Kidney glomerular epithelial cell (primary cell): ENCODE measurements around the gene CTNNA3.
A peak's percentile ranks its signal among the peaks of the same experiment; 100 is the strongest.

Experiments
- DNase-seq: peaks from one replicate; lab custom pipeline; 2025; lab: John Stamatoyannopoulos, UW

CTNNA3 gene

DNA sequence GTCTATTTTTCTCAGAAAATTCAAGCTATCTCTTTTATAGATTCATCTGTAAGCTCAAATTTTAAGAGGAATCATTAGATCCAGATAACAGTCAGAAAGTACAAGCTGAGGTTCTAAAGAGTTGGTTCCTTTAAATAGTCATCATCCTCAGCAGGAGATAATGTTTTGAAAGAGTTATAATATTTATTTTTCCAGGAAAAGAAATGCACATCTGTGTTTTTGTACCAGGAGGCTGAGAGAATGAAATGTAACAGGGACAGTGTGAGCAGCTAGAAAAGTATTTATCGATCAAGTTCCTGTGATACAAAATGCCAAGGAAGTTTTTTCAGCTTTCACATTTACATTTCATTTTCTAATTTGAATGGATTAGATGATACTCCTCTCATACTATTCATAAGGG is 890.4 kb downstream of the CTNNA3 start:
- no peak for DNase-seq

- DNase-seq: no peak
Measured at GRCh38 chr10:66804962-66805361, 891.0 kb downstream of the CTNNA3 start.

GRCh38 chr10:66803174-66803573 is 892.8 kb downstream of the CTNNA3 start:
- no peak for DNase-seq

GRCh38 chr10:66799474-66799873 is 896.5 kb downstream of the CTNNA3 start:
- no peak for DNase-seq

DNA sequence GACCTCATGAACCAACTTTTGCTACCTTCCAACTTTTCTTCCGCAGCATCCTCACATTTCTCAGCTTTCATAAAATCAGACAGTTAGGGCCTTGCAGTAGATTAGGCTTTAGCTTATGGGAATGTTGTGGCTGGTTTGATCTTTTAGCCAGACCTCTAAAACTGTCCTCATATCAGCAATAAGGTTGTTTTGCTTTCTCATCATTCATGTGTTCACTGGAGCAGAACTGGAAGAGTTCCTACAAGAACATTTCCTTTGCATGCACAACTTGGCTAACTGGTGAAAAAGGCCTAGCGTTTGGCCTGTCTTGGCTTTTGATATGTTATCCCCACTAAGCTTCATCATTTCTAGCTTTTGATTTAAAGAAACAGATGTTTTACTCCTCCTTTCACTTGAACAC is 900.1 kb downstream of the CTNNA3 start:
- DNase-seq: peak; percentile 36

DNA sequence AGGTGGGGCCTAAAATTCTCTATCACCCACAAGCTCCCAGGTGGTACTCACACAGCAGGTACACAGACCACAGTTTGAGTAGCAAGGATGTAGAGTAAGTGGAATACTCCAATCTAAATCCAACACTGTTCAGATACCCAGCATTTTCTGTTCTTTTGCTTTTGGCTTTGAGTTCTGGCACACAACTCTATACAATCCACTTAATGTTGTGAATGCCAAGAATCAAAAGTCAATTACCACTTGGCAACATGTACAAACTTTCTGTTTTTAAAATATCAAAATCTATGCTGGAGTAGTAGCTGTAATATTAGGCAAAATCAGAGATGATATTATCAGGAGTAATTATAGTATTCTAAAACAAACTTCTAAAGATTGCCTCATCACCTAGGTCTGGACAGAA is 903.6 kb downstream of the CTNNA3 start:
- DNase-seq: no peak

DNA sequence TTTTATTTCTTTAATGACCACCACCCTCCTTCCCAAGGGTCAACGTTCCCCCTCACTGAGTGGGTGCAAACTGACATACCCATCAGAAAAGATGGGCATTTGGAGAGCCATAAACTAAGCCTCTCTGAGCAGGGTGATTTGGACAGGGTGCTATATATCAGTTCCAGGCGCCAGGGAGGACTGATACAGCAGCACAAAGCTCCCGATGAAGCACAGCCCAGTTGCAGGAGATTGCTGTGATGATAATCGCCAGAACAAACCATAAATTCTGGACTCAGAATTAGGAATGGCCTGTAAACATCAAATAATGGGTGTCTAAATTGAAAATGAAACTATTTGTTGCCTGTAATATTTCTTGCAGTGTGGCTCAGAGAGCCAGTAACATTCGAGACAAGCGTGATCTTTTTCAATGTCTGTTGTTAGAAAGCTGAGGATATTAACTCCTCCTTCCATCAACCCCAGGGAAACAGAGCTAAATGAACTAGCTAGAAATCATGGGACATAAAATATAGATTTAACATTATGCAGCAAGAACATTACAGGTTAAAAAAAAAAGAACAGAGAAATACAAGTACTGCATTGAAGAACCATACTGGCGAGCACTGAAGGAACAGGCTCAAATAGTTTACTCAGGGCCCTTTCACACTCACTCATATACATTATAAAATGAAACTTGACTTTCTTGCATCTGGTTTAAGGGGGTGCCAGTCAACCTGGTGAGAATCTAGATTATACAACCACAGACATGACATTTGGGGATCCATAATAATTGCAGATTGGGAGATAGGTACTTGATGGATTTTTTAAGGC is 907.6 kb downstream of the CTNNA3 start:
- DNase-seq: no peak

DNA sequence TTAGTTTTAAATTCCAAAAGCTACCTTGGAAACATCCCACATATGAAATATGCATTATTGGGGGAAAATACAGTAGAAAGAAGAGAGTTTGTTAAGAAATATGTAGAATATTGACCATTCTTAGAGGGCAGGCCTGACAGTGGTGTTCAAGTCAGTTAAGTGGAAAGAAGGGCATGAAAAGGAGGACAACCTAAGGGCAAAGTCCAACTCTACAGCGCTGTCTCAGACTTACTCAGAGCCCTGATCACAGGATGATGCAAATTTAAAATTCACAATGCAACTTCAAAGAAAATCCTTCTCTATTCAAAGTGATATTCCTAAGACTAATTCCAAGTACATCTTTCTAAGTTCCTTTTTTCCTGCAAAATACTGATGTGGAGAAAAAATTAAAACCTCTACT is 909.3 kb downstream of the CTNNA3 start:
- DNase-seq: no peak

GRCh38 chr10:66784770-66785169 is 911.2 kb downstream of the CTNNA3 start:
- no peak for DNase-seq

DNA sequence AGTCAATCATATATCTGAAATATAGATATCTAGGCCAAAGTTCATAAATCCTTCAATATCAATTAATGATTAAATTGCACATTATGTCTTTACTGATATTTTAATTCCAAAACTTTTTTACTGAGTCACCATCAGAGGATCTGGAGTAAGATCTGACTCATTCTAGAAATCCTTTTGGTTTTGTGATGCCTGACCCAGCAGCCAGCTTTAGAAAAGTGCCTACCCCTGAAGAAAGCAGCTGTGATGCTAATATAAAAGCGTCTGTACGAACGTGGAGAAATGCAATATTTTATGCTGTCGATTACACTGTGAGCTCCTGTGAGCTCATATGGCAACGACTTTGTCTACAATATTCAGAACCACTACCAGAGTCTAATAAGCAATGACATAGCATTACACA is 912.7 kb downstream of the CTNNA3 start:
- DNase-seq: no peak

- DNase-seq: peak; percentile 33
Measured at GRCh38 chr10:66782776-66783175, 913.2 kb downstream of the CTNNA3 start.

DNA sequence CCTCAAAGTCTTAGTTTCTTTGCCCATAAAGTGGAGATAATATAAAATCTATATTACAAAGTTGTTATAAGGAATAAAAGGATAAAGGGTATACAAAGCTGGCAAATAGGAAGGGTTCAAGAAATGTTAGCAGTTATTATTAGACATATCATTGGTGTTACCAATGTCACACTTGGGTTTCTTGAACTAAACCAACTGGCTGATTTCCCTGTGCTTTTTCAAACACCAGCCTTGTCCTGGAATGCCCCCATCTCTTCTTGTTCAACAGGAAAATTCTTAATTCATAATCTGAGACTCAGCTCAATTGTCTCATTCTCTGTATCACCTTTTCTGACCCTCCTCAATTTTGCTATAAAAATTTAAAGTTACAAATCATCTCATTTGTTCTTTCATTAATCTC is 913.9 kb downstream of the CTNNA3 start:
- DNase-seq: no peak

DNA sequence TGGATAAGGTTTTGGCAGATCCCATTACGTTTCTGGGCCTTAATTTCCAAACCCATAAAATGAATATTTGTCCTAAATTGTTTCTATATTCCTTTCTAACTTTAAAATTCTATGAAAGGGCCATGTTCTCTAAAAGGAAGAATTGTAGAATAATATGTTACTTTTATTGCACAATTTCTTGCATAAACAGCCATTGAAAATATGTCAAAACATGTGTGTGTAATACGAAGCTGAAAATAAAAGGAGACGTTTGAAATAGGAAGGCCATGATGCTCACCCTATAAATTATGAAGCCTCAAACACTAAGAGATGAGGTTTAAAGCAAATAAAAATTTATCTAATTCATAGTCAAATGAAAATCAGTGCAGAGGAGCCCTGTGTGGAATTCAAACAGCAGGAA is 915.2 kb downstream of the CTNNA3 start:
- DNase-seq: no peak

- DNase-seq: no peak
Measured at GRCh38 chr10:66778351-66778750, 917.6 kb downstream of the CTNNA3 start.

DNA sequence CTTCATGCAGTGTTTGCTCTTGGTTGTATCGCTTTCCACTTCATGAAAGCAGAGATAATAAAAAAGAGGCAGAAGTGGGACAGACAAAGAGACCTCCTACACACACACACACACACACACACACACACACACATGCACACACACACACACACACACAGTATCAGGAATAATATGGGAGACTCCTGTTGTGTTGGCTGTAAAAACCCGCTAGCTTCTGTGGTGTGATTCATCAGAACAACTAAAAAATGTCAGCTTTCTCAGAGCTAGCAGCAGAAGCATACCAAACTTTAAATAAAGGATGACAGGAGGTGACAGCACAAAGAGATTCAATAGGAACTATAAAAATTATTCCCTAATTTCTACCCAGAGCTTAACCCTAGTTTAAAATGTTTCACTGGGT is 918.3 kb downstream of the CTNNA3 start:
- no peak for DNase-seq

DNA sequence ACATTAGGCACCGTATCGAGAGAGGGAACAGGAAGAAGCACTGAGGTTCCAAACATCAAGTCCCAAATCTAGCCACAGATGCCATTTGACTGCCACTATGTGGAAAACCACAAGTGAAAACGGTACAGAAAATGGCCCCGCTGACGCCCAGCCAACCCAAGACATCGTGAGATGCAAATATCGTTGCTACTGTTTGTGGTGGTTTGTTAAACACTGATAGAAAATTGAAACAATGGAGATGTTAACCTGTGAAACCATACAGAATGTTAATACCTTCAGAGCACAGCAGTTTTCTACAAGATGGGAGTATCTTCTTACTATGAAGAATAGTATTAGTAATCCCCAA is 922.5 kb downstream of the CTNNA3 start:
- DNase-seq: no peak

GRCh38 chr10:66772548-66773471 is 923.2 kb downstream of the CTNNA3 start:
- DNase-seq: no peak

DNA sequence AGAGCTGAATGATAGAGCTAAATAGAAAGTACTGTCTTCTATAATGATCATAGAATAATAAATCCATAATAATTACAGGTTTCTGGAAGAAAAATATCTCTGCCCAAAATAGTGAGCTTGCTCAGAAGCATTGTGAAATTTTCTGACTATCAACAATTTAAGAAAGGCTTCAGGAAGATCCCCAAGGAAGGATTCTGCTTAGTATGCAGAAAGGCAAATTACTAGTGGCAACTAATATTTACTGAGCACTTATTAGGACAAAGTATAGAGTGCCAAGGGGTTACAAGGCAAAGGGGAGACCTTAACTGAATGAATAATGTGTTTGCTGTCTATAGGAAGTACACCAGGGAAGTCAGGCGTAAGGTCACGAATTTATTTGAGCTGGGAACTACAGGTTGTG is 928.3 kb downstream of the CTNNA3 start:
- no peak for DNase-seq

- no peak for DNase-seq
Measured at GRCh38 chr10:66762218-66762729, 933.7 kb downstream of the CTNNA3 start.

DNA sequence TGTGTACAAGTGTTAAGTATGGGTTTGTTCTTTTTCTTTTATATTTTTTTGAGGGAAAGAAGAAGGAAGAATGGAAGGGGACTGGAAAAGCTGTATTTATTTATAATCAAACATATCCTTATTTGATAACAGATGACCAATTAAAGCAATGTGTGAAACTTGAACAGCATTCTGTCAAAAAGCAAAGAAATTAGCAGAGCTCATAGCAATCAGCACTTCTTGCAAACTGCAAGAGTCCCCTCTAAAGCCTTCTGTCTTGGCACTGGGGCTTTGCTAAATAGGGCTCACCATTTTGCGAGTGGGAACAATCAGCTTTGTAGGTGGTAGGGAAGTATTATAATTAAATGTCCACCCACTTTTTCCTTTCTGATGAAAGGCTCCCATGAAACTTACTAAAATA is 935.1 kb downstream of the CTNNA3 start:
- DNase-seq: no peak

- DNase-seq: no peak
Measured at GRCh38 chr10:66755474-66755873, 940.5 kb downstream of the CTNNA3 start.

GRCh38 chr10:66752714-66753113 is 943.3 kb downstream of the CTNNA3 start:
- no peak for DNase-seq

DNA sequence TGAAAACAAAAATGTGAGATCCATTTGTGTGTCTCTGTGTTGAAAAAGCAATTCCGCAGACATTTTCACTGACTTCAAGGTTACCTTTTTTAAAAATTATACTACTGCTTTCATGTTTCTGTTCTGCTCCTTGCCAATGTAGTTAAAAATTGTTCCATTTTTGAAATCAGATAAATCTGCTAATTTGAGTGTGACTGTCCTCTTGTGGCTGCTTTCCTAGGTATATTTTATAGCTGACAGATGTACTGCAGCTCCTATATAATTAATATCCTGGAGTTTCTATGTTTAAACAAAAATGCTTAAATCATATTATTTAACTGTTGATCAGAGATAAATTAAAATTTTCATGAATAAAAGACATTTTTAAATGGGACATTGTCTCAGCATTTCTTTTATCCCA is 947.8 kb downstream of the CTNNA3 start:
- no peak for DNase-seq
